Mesenchymal stem cell (in vitro differentiated cells and primary cell): ENCODE measurements around the gene IGSF1.

Experiments used
- DNase-seq: peaks from one replicate; pipeline ENCODE4 v3.0.0-alpha.2; 2013
- H2AFZ ChIP-seq: one replicate; pipeline ENCODE4 v1.6.1; 2013; ENCODE audit warnings: low read depth, mild to moderate bottlenecking, control low read depth, inconsistent platforms, low read length, moderate library complexity
- H2AK5ac ChIP-seq: 2 replicates; pipeline ENCODE4 v1.6.1; 2013; ENCODE audit warnings: low read length, moderate library complexity, mild to moderate bottlenecking, inconsistent platforms; ENCODE audit not compliant: severe bottlenecking
- H2BK120ac ChIP-seq: one replicate; pipeline ENCODE4 v1.6.1; 2013; ENCODE audit warnings: low read depth, mild to moderate bottlenecking, inconsistent platforms, low read length, moderate library complexity
- H2BK12ac ChIP-seq, 2 experiments: one replicate each; pipeline ENCODE4 v1.6.1; 2013; ENCODE audit warnings: inconsistent platforms in 2 of 2, low read length in 2 of 2, mild to moderate bottlenecking in 2 of 2, moderate library complexity in 2 of 2, control low read depth in 1 of 2
- H2BK15ac ChIP-seq: one replicate; pipeline ENCODE4 v1.6.1; 2013; ENCODE audit warnings: mild to moderate bottlenecking, low read depth, inconsistent platforms; ENCODE audit not compliant: poor library complexity, severe bottlenecking
- H2BK5ac ChIP-seq: 2 replicates; pipeline ENCODE4 v1.6.1; 2013; ENCODE audit warnings: low read depth, mild to moderate bottlenecking, low read length, control low read depth, inconsistent platforms; ENCODE audit not compliant: poor library complexity, severe bottlenecking
- H3K14ac ChIP-seq, 2 experiments: one replicate each; pipeline ENCODE4 v1.6.1; 2013; ENCODE audit warnings: inconsistent platforms in 2 of 2, low read length in 2 of 2, control low read depth in 1 of 2, mild to moderate bottlenecking in 1 of 2, moderate library complexity in 1 of 2
- H3K18ac ChIP-seq, 2 experiments: one replicate each; pipeline ENCODE4 v1.6.1; 2013; ENCODE audit warnings: inconsistent platforms in 2 of 2, low read length in 2 of 2, control low read depth in 1 of 2, low read depth in 1 of 2, mild to moderate bottlenecking in 1 of 2
- H3K23ac ChIP-seq, 2 experiments: one replicate each; pipeline ENCODE4 v1.6.1; 2013; ENCODE audit warnings: inconsistent platforms in 2 of 2, low read length in 2 of 2, mild to moderate bottlenecking in 2 of 2, moderate library complexity in 2 of 2, control low read depth in 1 of 2
- H3K27ac ChIP-seq: 2 replicates; pipeline ENCODE4 v1.5.1; 2013; ENCODE audit warnings: mild to moderate bottlenecking, moderate library complexity, low read length, control low read depth, inconsistent platforms; ENCODE audit not compliant: poor library complexity, severe bottlenecking
- H3K27me3 ChIP-seq, 2 experiments: 2 replicates each; pipeline versions ENCODE4 v1.6.1 to v1.7.0; 2013; ENCODE audit warnings: low read length in 2 of 2, mild to moderate bottlenecking in 2 of 2, moderate library complexity in 2 of 2, control low read depth in 1 of 2, inconsistent platforms in 1 of 2; ENCODE audit not compliant: control insufficient read depth in 1 of 2, insufficient read depth in 1 of 2
- H3K36me3 ChIP-seq, 2 experiments: 2 replicates each; pipeline versions ENCODE4 v1.6.1 to v1.7.0; 2013; ENCODE audit warnings: low read length in 2 of 2, control low read depth in 1 of 2, inconsistent platforms in 1 of 2, low read depth in 1 of 2, mild to moderate bottlenecking in 1 of 2; ENCODE audit not compliant: insufficient read depth in 2 of 2, control insufficient read depth in 1 of 2
- H3K4ac ChIP-seq, 2 experiments: one replicate each; pipeline ENCODE4 v1.6.1; 2013; ENCODE audit warnings: inconsistent platforms in 2 of 2, low read length in 2 of 2, mild to moderate bottlenecking in 2 of 2, moderate library complexity in 2 of 2, control low read depth in 1 of 2, low read depth in 1 of 2
- H3K4me1 ChIP-seq: 2 replicates; pipeline ENCODE4 v1.6.1; 2013; ENCODE audit warnings: low read depth, low read length, control low read depth; ENCODE audit not compliant: control insufficient read depth, insufficient read depth
- H3K4me2 ChIP-seq: 2 replicates; pipeline ENCODE4 v1.6.1; 2013; ENCODE audit warnings: low read length, mild to moderate bottlenecking, inconsistent platforms; ENCODE audit not compliant: poor library complexity, severe bottlenecking
- H3K4me3 ChIP-seq, 2 experiments: 2 replicates each; pipeline versions ENCODE4 v1.5.1 to v1.7.0; 2013; ENCODE audit warnings: low read length in 2 of 2, mild to moderate bottlenecking in 2 of 2, control low read depth in 1 of 2, low read depth in 1 of 2; ENCODE audit not compliant: insufficient read depth in 1 of 2
- H3K79me1 ChIP-seq: replicated peaks from 2 replicates; pipeline ENCODE4 v1.6.1; 2013; ENCODE audit warnings: mild to moderate bottlenecking, control low read depth, low read length, inconsistent platforms; ENCODE audit not compliant: poor library complexity, severe bottlenecking
- H3K9ac ChIP-seq: 2 replicates; pipeline ENCODE4 v1.7.0; 2013; ENCODE audit warnings: mild to moderate bottlenecking, low read length, moderate library complexity
- H3K9me3 ChIP-seq: 2 replicates; pipeline ENCODE4 v1.7.0; 2013; ENCODE audit warnings: mild to moderate bottlenecking, low read length; ENCODE audit not compliant: control insufficient read depth
- H4K8ac ChIP-seq: one replicate; pipeline ENCODE4 v1.6.1; 2013; ENCODE audit warnings: inconsistent platforms, mild to moderate bottlenecking, low read length, moderate library complexity
- H4K91ac ChIP-seq: one replicate; pipeline ENCODE4 v1.6.1; 2013; ENCODE audit warnings: mild to moderate bottlenecking, low read length, inconsistent platforms
- WGBS: methylation state at CpG from one replicate; pipeline ENCODE4 v1.1.7; 2013; ENCODE audit warnings: mixed read lengths; 5-methylcytosine and 5-hydroxymethylcytosine counted together

The IGSF1 gene

GRCh38 chrX:131264665-131265064 lies 24.4 kb downstream of the IGSF1 start:
- H3K79me1 ChIP-seq = no peaks in the 10 kb centered on the region
- H2AK5ac ChIP-seq = no peak overlapping the region
- no peak overlapping the region for H2AFZ ChIP-seq
- no peak overlapping the region for H2BK120ac ChIP-seq
- no peak overlapping the region for H3K14ac ChIP-seq
- WGBS = 85% methylated on average over 5 of the region's 7 CpGs
- H2BK15ac ChIP-seq = no peak overlapping the region
- H3K27ac ChIP-seq = no peak overlapping the region
- no peak overlapping the region for H4K91ac ChIP-seq
- no peak overlapping the region for H4K8ac ChIP-seq
- no peaks in the 10 kb centered on the region for H3K9me3 ChIP-seq
- peaks cover 0 to 15% of the 10 kb centered on the region in 2 experiments for H3K27me3 ChIP-seq
- no peak overlapping the region for H3K4ac ChIP-seq
- H3K4me1 ChIP-seq = peaks cover 2% of the 10 kb centered on the region
- no peak overlapping the region for H3K9ac ChIP-seq
- no peak overlapping the region for H3K4me3 ChIP-seq
- no peaks in the 10 kb centered on the region for H3K36me3 ChIP-seq
- no peak overlapping the region for H3K18ac ChIP-seq
- DNase-seq = no peak
- no peak overlapping the region for H2BK12ac ChIP-seq
- H3K4me2 ChIP-seq = no peak overlapping the region
- H3K23ac ChIP-seq = no peak overlapping the region
- no peak overlapping the region for H2BK5ac ChIP-seq

GRCh38 chrX:131264053-131264452 lies 25.1 kb downstream of the IGSF1 start:
- H2AK5ac ChIP-seq = no peak overlapping the region
- WGBS = 100% methylated on average over 1 of the region's 2 CpGs
- no peak overlapping the region for H3K18ac ChIP-seq
- peaks cover 0 to 13% of the 10 kb centered on the region in 2 experiments for H3K27me3 ChIP-seq
- no peak overlapping the region for H3K27ac ChIP-seq
- no peaks in the 10 kb centered on the region for H3K79me1 ChIP-seq
- H3K4ac ChIP-seq = no peak overlapping the region
- H2BK120ac ChIP-seq = no peak overlapping the region
- H3K9ac ChIP-seq = no peak overlapping the region
- H3K23ac ChIP-seq = no peak overlapping the region
- no peak overlapping the region for H2BK15ac ChIP-seq
- no peak for DNase-seq
- peaks cover 2% of the 10 kb centered on the region for H3K4me1 ChIP-seq
- no peak overlapping the region for H3K14ac ChIP-seq
- no peak overlapping the region for H3K4me2 ChIP-seq
- no peaks in the 10 kb centered on the region for H3K36me3 ChIP-seq
- H4K91ac ChIP-seq = no peak overlapping the region
- H3K4me3 ChIP-seq = no peak overlapping the region
- H2BK5ac ChIP-seq = no peak overlapping the region
- no peak overlapping the region for H2AFZ ChIP-seq
- H4K8ac ChIP-seq = no peak overlapping the region
- no peak overlapping the region for H2BK12ac ChIP-seq
- H3K9me3 ChIP-seq = no peaks in the 10 kb centered on the region

- Histone ChIP-seq H3K18ac (no peak overlapping the region), H2BK15ac (no peak overlapping the region), H3K4me1 (peaks cover 2% of the 10 kb centered on the region), H2AK5ac (no peak overlapping the region), H2BK5ac (no peak overlapping the region), H3K27ac (no peak overlapping the region), H3K14ac (no peak overlapping the region), H3K79me1 (no peaks in the 10 kb centered on the region), H2BK120ac (no peak overlapping the region), H4K8ac (no peak overlapping the region), H3K9ac (no peak overlapping the region), H3K23ac (no peak overlapping the region), H2AFZ (no peak overlapping the region), H3K27me3 (peaks cover 0 to 13% of the 10 kb centered on the region in 2 experiments), H3K36me3 (no peaks in the 10 kb centered on the region), H3K4ac (no peak overlapping the region), H3K4me2 (no peak overlapping the region), H3K9me3 (no peaks in the 10 kb centered on the region), H2BK12ac (no peak overlapping the region), H4K91ac (no peak overlapping the region), H3K4me3 (no peak overlapping the region)
- 93% methylated on average over 7 of the region's 13 CpGs for whole genome bisulfite sequencing
- no peak for DNase-seq
Observed at GRCh38 chrX:131262738-131263679, 26.1 kb downstream of the IGSF1 start.

DNA sequence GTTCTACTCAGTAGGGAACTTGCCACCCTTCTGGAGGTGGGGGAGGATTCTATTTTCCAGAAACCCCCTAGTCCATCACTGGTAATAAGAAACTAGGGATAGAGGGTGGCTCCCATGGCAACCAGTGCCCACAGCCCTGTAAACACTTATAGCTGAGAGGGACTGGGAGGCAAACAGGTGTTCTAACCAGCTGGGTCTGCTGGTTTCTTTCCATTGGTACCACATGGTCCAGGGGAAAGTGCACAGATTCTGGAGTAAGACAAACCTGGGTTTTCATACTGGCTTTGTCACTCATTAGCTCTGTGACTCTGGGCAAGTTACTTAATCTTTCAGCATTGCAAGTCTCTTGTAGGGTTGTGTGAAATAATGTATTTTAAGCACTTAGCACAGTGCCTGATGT lies 26.9 kb downstream of the IGSF1 start:
- H2BK15ac ChIP-seq = no peak overlapping the region
- H3K4me2 ChIP-seq = no peak overlapping the region
- DNase-seq = no peak
- H2AFZ ChIP-seq = no peak overlapping the region
- H3K4me3 ChIP-seq = no peak overlapping the region
- peaks cover 2% of the 10 kb centered on the region for H3K4me1 ChIP-seq
- no peak overlapping the region for H3K18ac ChIP-seq
- H2AK5ac ChIP-seq = no peak overlapping the region
- H2BK5ac ChIP-seq = no peak overlapping the region
- no peak overlapping the region for H3K23ac ChIP-seq
- peaks cover 0 to 13% of the 10 kb centered on the region in 2 experiments for H3K27me3 ChIP-seq
- H4K91ac ChIP-seq = no peak overlapping the region
- H2BK12ac ChIP-seq = no peak overlapping the region
- no peaks in the 10 kb centered on the region for H3K36me3 ChIP-seq
- H3K14ac ChIP-seq = no peak overlapping the region
- no peak overlapping the region for H3K9ac ChIP-seq
- H3K9me3 ChIP-seq = no peaks in the 10 kb centered on the region
- H2BK120ac ChIP-seq = no peak overlapping the region
- H3K4ac ChIP-seq = no peak overlapping the region
- H3K27ac ChIP-seq = no peak overlapping the region
- no peak overlapping the region for H4K8ac ChIP-seq
- H3K79me1 ChIP-seq = no peaks in the 10 kb centered on the region
